Measurements from ENCODE around the gene PHF3.

DNA sequence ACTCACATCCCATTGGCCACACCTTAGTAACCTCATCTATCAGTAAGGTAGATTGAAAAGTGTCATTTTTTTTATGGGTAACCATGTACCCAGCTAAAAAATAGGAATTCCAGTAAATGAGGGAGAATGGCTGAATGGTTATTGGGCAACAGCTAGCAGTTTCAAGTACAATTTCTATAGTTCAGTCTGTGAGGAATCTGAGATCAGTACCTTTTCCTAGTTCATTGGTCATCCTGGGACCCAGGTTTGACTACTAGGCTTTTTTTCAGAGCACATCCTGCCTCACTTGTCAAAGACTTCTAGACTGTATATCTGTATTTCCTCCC lies 28.3 kb downstream of the PHF3 start:
- TF ChIP-seq EZH2 (IDR thresholded peaks at IDR 0.05; ENCODE audit: low read depth, unreplicated experiment) (no peak), CTCF (conservative IDR thresholded peaks at IDR 0.05; ENCODE audit: low read depth in 2 of 2) (no peak), CREB1 (CRISPR knock-in tag; IDR thresholded peaks at IDR 0.05; ENCODE audit: low read depth) (no peak), POLR2AphosphoS5 (IDR thresholded peaks at IDR 0.05; ENCODE audit: low read depth) (no peak), EZH2phosphoT487 (IDR thresholded peaks at IDR 0.05; ENCODE audit: unreplicated experiment) (no peak)
